Measurements from ENCODE around the gene TCEANC2.
"Not testable (repeated sequence)": the region's sequence is repeated elsewhere in the genome, so short reads cannot be mapped to it uniquely, and the experiment has no call there.

The TCEANC2 gene

DNA sequence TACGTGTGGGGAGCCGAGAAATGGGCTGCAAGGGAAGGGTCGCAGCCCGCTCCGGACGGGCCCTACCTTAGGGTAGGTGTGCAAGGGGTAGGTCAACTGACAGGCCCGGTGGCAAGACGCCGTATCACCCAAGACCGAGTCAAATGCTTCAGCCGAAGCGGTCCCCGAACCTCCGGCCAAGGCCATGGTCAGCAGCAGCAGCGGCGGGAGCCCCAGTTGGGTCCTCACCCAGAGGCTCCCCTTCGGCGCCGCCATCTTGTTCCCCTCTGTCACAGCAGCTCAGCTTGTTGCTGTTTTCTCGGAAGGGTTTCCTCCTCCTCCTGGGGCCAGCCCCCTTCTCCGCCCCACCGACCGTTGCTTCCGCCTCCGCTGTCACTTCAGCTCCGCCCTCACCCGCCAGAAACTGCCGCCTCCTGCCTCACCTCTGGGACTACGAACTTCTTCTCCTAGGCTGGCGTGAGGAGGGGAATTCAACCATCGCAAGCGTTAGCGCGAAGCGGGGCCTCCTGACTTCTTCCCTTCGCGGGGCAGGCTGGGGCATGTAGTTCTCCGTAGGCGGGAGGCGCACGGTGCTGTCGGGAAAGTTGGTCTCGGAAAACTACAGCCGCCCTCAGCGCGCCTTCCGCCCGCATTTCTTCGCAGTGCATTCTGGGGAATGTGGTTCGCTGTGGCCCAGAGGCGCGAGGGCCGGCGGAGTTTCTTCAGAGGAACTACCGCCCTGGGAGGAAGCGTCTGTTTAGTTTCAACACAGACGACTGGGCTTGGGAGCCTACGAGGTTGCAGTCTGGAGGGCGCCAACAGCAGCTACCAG is at the start of gene TCEANC2, which contains the start of gene TMEM59:
Gene TCEANC2 (plus strand): TSS at position 675 of the 811 bp plus-strand sequence. CDS start 815 bp downstream, outside the sequence.
Gene TMEM59 (minus strand): TSS at position 271 of the 811 bp plus-strand sequence. CDS start 16 bp downstream, at position 255.
- peak; percentile 93 to 98 (median 96) for DNase-seq (ENCODE audit: low read depth in 2 of 3, low spot score in 1 of 3)

DNA sequence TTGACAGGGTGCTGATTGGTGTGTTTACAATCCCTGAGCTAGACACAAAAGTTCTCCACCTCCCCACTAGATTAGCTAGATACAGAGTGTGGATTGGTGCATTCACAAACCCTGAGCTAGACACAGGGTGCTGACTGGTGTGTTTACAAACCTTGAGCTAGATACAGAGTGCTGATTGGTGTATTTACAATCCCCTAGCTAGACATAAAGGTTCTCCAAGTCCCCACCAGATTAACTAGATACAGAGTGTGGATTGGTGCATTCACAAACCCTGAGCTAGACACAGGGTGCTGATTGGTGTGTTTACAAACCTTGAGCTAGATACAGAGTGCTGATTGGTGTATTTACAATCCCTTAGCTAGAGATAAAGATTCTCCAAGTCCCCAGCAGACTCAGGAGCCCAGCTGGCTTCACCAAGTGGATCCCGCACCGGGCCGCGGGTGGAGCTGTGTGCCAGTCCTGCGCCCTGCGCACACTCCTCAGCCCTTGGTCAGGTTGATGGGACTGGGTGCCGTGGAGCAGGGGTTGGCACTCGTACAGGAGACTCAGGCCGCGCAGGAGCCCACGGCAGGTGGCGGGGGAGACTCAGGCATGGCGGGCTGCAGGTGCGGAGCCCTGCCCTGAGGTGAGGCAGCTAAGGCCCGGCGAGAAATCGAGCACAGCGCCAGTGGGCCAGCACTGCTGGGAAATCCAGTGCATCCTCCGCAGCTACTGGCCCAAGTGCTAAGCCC is 49.5 kb upstream of the TCEANC2 start:
- not testable (repeated sequence) for DNase-seq (ENCODE audit: low read depth in 2 of 3, low spot score in 1 of 3)

DNA sequence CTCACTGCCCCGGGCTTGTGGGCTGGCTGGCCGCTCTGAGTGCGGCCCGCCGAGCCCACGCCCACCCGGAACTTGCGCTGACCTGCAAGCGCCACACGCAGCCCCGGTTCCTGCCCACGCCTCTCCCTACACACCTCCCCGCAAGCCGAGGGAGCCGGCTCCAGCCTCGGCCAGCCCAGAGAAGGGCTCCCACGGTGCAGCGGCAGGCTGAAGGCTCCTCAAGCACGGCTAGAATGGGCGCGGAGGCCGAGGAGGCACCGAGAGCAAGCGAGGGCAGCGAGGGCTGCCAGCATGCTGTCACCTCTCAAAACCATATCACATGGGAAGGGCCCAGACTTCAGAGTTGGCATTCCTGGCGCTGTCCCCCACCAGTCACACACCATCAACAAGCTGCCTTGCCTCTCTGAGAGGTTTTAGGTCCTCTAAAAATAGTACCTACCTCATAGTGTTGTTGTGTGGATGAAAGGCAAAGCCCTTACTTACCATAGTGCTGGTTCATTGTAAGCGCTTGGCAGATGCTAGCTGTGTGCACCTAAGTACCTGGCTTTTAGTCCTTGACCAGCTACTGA is 48.8 kb upstream of the TCEANC2 start:
- no peak for DNase-seq (ENCODE audit: low read depth in 2 of 3, low spot score in 1 of 3)

DNA sequence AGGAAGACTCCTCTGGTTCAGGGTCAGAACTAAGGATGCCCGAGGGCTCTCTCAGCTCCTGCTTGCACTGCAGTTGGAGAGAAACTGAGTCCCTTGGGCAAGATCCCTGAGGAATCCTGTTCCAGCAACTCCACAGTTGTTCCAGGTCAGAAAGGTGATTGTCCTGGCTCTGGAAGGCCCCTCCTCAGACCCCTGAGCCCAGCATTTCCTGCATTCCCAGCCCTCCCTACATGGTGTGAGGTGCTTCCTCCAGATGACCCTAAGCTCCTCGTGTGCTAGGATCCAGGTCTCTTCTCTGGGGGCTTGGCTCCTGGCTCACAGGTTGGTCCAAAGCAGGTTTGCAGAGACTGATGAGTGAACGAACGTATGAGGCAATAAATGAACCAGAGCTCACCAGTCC is 46.9 kb upstream of the TCEANC2 start:
- no peak for DNase-seq (ENCODE audit: low read depth in 2 of 3, low spot score in 1 of 3)

DNA sequence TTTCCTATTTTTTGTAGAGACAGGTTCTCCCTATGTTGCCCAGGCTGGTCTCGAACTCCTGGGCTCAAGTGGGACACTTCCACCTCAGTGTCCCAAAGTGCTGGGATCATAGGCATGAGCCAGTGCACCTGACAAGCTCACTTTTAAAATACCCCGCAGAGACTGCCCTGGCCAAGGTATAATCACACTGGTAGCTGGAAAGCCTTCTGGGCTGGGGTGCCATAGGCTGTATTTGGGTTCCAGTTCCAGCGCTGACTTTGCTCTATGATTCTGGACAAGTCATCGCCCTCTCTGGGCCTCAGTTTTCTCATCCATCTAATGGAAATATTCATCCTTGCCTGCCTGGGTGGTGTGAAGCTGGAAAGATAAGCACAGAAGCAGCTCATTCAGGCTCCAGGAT is 45.8 kb upstream of the TCEANC2 start:
- DNase-seq (ENCODE audit: low read depth in 2 of 3, low spot score in 1 of 3), result no peak

DNA sequence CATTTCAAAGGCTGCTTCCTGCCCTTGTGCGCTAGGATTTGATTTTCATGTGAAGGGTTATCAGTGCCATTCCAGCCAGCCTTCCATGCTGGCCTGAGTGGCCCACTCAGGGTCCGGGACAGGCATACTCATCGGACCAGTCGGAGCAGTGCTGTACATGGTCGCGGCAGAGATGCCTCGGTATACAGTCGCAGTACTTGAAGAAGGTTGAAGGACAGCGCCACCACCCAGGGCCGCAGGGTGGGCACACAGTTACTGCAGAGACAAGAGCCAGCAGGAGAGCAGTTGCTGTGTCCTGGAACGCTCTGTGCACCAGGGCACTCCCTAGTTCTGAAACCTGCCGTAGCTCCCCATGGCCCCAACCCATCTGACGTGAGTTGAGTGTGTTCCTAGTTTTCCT is 44.5 kb upstream of the TCEANC2 start:
- no peak for DNase-seq (ENCODE audit: low read depth in 2 of 3, low spot score in 1 of 3)

DNA sequence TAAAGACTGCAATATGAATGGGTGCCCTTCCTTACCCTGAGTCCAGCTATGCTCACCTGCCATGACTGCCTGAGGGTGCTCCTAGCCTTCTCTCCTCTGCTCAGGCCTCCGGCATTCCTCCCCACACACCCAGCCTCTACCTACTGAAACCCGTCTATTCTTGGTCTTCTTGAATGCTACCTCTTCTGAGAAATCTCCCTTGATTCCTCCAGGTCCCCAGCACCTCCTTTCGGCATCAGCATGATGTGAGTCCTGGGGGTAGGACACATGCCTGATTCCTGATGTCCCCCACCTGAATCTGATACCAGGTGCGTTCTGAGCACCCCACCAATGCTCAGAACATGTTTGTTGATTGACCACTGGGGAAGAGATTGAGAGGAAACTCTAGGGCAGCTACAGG is 44.0 kb upstream of the TCEANC2 start:
- no peak for DNase-seq (ENCODE audit: low read depth in 2 of 3, low spot score in 1 of 3)

DNA sequence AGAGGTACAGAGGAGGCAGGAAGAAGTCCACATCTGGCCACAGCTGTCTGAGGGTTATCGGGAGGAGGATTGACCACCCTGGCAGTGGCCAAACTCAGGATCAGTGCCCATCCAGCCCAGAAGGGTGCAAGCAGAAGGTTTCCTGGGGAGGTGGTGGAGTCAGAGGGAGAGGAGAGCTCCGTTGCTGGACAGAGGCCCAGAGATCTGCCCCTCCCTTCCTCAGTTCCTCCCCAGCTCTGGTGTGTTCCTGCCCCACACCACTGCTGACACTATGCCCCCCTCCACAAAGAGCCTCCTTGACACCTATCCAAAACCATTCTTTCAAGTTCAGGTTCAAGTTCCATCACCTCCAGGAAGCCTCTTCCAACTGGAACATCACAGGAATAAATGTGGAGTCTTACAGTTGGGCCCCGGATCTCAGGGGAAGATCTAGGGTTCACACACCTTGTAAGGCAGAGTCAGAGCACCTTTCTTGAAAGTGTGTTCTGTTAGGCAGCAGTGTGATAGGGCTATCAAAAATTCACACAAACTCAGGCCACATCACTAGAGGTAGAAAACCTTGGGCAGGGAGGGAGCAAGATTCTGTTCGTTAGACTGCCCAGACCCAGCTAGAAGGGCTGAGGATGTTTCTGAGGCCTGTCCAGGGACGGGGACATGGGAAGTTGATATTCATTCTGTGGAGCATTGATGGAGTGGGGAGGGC is 42.8 kb upstream of the TCEANC2 start:
- no peak for DNase-seq (ENCODE audit: low read depth in 2 of 3, low spot score in 1 of 3)

DNA sequence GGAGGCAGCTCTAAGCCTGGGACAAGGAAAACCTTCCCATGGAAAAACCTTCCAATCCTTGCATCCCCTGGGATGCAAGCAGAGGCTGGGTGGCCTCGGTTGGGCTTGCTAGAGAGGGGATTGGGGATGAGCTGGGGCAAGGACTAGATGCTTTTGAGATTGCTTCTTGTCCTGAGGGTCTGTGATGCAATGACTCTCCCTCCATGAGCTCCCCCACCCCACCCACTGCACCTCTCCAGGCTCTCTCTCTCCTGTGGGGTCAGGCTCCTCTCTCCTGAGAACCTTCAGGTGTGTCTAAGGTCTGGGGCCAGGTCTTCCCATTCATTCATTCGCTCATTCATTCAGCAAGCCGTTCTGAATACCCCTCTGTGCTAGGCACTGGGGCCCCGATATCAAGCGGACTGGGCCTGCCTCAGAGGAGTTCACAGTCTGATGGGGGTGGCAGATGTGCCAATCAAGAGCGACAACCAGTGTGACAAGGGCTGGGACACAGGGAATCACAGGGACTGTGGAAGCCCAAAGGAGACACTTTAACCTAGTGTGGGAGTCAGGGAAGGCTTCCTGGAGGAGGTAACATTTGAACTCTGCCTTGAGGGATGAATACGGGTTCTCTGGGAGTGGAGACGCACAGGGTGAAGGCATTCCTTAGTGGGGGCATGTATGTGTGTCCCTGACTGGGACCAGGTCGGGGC is 41.9 kb upstream of the TCEANC2 start:
- DNase-seq (ENCODE audit: low read depth in 2 of 3, low spot score in 1 of 3), result no peak

DNA sequence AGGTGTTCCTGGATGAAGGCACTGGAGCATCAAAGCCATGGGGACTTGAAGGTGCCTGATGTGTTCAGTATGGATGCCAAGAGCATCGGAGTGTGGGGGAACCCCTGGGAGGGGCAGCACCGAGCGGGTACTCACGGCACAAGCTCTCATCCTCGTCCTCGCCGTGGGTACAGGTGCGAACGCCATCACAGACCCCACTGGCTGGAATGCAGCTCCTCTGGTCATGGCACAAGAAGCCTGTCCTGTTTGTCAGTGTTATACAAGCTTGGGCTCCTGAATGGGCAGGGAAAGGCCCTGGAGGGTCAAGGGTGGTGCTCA is 41.4 kb upstream of the TCEANC2 start:
- no peak for DNase-seq (ENCODE audit: low read depth in 2 of 3, low spot score in 1 of 3)

DNA sequence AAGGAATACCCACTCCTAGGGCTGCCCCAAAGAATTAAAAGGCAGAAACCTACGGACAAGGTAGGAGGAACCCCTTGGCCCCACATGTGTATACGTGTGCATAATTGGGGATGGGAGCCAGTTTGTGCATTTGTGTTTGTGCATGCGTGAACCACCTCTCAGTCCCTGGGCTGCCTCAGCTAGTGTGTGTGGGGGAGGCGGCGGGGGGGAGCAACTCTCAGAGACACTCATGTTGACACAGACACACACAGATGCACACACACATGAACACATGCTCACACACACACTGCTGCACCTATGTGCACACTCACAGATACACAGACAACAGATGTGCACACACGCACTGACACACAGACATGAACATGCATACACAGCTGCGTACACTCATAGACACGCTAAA is 40.5 kb upstream of the TCEANC2 start:
- DNase-seq (ENCODE audit: low read depth in 2 of 3, low spot score in 1 of 3), result no peak

DNA sequence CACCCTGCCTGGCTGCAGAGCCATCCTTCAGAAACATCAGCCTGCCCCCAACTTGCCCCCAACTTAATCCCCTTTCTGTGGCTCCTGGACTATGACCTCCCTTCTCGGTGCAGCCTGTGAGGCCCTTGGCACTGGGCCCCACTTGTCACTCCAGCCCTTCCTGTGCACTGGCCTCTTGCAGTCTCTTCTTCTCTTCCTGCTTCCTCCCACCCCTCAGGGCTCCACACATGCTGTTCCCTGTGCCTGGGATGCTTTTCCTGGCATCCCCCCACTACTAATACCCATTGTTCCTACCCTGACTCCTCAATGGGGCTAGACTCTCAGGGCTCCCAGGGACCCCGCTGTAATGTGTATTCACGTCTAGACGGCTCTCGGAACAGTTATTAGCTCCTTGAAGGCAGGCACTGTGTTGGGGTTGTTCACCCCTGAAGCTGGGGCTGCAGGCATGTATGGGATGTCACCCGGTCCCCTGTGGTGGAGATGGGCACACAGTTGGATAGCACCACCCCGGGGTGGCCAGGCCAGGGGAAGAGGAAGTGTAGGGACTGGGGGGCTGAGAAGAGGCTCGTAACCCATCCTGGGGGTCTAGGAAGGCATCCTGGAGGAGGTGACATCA is 39.9 kb upstream of the TCEANC2 start:
- DNase-seq (ENCODE audit: low read depth in 2 of 3, low spot score in 1 of 3), result no peak

DNA sequence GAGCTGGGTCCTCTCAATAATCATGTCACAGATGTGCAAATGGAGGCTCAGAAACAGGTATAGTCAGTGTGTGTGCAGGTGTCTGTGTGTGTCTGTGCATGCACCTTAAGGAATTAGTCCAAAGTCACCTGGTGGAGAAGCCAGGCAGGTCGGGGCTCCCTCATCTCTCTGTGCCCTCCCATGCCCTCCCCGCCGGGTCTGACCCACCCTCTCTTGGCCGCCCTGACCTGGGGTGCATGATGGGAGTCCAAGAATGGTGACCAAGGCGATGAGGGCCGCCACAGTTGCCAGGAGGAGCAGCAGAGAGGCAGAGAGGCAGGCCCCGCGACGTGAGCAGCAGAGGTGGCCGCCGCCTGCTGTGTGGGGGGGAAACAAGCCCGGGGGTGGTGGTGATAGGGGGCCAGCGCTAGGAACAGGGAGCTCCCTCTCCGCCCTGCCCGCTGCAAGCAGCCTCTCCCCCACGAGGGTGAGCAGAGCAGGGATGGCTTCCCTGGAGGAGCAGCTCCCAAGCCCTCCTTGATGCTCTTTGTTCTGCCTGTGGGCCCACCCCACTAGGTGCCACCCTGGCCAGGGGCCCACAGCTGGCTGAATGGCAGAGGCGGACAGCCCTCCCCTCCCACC is 39.3 kb upstream of the TCEANC2 start:
- no peak for DNase-seq (ENCODE audit: low read depth in 2 of 3, low spot score in 1 of 3)

DNA sequence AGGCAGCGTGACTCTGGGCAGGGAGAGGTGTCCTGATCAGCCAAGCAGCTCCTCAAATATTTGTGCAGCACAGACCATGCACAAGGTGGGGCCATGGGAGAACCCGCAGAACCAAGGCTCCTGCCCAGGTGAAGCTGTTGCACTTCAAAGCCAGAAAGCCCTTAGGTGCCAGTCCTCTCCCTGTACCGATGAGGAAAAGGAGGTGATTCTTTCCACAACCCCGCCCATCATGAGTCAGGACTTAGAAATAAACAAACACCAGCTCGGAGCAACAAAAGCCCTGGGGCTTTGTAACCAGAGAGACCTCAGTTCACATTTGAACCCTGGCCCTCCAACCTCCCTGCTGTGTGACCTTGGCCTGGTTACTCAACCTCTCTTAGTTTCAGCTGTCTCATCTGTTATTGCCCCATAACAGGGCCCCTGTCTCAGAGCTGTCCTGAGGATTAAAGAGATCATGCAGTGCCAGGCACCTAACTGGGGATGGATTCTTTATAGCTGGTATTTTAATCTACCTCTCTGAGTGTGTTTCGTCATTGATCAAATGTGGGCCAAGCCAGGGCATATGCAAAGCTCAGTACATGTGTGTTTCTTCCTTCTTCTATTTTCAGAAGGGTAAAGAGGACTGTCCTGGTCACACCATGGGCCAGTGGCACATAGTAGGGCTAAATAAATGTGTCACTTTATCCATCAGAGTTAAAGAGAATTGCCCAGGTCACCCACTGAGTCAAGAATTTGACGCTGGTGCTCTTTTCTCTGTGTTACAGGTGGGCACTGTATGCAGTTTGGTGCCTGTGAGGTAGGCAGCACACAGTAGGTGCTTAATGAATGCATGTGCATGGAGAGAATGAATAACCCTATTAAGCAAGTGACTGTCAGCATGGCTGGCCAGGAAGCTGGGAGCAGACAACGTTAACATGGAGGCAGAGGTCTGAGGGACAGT is 36.8 kb upstream of the TCEANC2 start:
- no peak for DNase-seq (ENCODE audit: low read depth in 2 of 3, low spot score in 1 of 3)

DNA sequence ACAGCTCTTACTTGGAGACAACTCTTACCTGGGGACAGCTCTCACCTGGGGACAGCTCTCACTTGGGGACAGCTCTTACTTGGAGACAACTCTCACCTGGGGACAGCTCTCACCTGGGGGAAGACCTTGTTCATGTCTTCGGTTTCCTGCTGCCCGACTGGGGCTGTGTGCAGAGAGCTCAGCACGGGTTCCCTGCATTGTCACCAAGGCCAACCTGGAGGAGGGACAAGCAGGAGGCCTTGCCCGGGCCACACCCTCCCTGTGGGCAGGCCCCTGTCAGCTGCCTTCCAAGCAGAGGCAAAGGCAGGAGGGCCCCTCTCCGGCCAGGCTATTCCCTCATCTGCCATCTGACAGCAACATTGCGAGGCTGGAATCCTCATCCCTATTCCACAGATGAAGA is 35.4 kb upstream of the TCEANC2 start, which contains the start of gene LDLRAD1:
Gene LDLRAD1 (minus strand): TSS at position 208 of the 400 bp plus-strand sequence. CDS start 74 bp downstream, at position 134.
- no peak for DNase-seq (ENCODE audit: low read depth in 2 of 3, low spot score in 1 of 3)

DNA sequence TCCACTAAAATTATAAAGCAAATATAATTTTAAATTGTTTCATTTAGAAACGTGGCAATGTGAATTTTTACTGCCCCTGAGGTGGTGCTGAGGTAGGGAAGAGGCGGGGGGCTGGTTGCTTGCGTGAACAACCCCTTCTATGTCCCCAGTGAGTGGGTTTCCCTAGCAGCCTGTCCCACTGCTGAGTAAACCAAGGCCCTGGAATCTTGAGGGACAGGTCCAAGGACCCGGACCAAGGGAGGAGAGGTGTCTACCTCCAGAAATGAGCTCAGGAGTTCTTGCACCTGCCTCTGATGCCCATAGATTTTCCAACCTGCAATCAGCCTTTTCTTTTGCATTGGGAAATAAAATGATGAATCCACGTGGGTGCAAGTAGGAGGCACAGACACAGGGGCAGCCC is 34.8 kb upstream of the TCEANC2 start:
- DNase-seq (ENCODE audit: low read depth in 2 of 3, low spot score in 1 of 3), result no peak

DNA sequence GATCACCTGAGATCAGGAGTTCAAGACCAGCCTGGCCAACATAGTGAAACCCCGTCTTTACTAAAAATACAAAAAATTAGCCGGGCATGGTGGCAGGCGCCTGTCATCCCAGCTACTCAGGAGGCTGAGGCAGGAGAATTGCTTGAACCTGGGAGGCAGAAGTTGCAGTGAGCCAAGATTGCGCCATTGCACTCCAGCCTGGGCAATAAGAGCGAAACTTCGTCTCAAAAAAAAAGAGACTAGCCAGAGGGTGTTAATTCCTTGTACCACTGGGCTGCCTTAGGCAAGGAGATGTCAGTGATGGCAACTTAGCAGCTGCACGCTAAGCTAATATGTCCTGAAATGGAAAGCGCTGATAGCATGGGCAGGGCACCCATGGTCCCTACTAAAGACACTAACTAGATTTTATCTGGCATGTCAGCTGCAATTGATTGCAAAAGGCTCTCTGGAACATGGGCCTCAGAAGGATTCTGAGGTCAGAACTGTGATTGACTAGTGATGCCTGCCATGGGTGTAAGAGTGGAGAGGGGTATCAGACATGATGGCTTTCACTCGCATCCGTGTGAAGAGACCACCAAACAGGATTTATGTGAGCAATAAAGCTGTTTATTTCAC is 33.7 kb upstream of the TCEANC2 start:
- not testable (repeated sequence) for DNase-seq (ENCODE audit: low read depth in 2 of 3, low spot score in 1 of 3)

DNA sequence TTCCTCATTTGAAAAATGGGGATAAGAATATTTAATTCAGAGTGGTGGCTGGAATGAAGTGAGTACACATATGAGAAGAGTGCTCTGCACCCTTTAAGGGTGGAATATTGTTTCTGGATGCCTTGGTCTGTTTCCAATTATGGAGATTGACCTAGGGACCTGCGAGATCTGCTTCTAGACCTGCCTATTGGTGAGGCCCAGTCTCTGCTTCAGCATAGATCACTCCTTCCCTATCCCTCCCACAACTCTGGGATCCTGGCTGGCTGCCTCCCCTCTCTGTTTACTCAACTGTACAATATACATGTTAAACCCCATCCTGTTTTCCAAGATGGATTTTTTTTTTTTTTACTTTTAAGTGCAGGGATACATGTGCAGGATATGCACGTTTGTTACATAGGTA is 29.1 kb upstream of the TCEANC2 start:
- DNase-seq (ENCODE audit: low read depth in 2 of 3, low spot score in 1 of 3), result no peak

Data from stimulated activated CD4-positive, alpha-beta T cell treated with anti-CD3 and anti-CD28 coated beads, Interleukin-12 subunit alpha, Interleukin-12 subunit beta, amount 100 ng/mL, for 48 hours (primary cell).